HL-60/S4 (cell line): Measurements from ENCODE around the gene EFCAB9.

Experiments used
- in situ Hi-C: fragments of 300-500 bp; cut with MboI; formaldehyde crosslinking; loops from 2 replicates; pipeline ENCODE4 v1.14.3; 2022; ENCODE audit warnings: low sequenced_read_pairs

Gene EFCAB9

DNA sequence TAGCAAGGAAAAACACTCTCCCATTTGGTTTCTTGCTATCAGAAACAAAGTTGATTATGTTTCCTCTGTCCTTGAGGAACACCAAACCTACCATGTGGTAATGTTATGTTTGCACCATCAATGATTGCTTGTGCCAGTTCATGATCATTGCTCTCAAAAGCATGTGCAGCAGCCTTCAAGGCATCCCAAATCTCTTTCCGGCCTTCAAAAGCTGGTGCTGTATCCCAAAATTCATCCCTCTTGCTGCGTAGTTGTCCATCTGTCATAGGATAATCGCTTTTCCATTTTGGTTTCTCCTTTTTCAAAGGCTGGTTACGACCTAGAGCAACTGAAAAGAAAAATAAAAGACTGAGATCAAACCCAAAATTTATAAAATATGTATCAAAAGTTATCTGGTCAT, 40.1 kb downstream of the EFCAB9 start:
- in situ Hi-C loops: no loop called here

DNA sequence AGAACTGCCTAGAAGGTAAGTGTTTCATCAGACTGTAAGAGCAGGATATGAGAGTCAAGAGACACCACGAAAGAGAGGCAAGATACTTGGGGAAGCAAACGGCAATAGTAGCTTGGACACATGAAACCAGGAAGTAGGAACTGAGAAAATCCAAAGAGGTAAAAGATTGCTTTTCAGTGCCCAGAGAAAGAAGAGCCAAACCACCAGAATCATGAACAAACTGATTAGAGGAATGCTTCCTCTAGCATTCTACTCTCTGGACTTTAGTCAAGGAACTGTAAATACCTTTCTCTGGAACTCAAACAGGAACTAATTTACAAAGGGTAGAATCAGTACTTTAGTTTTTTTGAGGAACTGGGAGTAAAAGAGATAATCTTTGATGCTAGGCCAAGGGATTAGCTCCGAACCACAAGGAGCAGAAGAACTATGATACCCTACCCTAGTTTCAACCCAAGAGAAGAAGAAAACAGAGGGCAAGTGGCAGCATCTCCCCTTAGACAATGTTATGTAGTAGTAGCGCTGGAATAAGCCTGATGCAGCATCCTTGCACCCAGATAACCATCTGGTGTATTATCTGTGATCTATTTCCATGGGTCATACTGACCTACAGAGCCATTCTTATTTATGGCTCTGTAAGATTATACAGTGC, 41.3 kb downstream of the EFCAB9 start:
- in situ Hi-C loops: no loop called here

DNA sequence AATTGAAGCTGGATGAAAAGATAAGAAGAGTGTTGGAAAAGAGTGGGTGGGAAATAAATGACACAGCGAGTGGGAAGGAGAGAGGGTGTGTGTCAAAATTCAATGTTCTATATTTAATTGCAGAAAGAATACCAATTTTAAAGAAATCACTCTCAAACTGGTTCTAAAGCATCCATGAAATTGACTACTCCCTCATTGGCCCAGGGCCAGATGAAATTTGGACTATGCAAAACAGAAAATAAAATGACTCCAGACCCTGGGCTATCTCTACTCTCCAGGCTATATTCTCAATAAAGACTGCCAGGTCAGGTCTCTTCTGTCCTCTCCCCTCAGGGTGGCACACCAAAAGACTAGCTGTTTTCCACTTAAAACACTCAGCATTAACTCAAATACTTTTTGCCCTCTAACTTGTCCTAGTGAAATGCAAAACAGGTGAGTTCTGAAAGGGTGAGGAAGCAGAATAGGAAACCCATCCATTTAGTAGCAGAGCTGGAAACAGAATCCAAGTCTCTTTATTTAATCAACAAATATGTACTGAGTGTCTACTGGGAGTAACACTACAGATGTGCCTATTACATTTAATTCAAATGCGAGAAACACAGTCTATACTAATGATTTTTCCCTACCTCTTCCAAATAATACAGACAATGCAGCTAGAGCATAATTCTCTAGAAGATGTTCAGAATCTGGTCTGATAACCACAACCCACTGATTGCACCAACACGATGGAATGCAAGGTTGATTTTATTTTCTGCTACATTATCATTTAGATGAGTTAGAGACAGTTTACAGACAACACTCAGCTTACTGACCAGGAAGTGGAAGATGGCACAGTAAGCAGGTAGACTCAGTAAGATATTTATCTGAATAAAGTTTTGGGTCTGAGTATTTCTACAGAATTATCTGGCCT, 42.1 kb downstream of the EFCAB9 start:
- in situ Hi-C loops: no loop called here

DNA sequence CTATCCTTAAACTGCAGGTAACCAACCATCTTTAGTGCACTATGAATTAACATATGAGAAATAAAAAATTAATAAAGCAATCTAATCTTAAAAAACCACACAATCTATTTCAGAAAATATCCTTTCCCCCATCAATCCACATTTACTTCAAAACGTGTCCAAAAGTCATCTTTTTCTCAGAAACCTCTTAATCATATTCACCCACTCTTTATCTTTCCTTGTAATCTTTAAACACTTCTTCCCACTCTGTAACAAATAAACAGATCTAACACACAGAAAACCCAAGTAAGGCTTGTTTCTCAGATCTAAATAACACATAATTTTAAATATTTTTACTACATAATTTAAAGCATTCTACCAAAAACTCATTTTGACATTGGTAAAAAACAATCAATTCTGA, 44.4 kb downstream of the EFCAB9 start:
- in situ Hi-C loops: no loop called here

DNA sequence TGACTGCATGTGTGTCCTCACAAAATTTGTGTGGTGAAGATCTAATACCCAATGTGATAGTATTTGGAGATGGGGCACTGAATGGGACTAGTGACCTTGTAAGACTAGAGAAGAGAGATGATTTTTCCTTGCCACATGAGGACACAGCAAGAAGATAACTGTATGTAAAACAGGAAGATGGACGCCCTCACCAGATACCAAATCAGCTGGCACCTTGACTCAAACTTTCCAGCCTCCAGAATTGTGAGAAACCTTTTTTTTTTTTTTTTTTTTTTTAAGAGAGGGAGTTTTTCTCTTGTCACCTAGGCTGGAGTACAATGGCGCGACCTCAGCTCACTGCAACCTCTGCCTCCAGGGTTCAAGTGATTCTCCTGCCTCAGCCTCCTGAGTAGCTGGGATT, 49.3 kb downstream of the EFCAB9 start:
- in situ Hi-C loops: no loop called here

DNA sequence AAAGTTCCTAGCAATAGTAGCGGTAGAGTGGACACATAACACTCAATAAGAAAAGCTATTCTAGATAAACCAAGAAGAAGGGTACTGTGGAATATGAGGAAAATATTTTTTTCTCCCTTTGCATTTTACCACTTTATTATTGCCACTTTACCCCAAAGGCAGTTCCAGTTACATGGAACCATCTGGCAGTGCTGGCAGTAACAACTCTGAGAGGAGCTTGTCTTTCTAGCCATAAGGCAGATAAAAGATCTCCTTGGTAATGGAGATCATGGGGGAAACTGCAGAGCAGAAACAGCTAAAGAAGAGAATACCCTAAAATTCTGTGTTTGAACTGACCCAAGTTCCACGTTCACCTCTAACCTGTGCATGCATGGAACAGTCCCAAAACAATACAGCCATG, 51.1 kb downstream of the EFCAB9 start:
- in situ Hi-C loops: no loop called here

DNA sequence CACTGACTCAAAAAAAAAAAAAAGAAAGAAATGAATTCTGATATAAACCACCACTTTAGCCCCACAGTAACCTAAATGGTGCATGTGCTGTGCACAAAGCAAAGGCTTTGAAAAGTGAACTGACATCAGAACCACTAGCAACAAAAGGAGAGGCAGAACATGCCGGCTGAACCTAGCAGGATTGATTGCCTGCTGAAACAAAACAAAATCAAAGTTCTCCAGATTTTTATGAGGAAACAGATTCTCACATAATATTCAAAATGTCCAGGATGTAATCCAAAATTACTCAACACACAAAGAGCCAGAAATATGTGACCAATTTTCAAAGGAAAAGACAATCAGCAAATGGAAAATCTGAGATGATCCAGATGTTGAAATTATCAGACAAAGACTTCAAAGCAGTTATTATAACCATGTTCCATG, 51.7 kb downstream of the EFCAB9 start:
- in situ Hi-C loops: no loop called here

DNA sequence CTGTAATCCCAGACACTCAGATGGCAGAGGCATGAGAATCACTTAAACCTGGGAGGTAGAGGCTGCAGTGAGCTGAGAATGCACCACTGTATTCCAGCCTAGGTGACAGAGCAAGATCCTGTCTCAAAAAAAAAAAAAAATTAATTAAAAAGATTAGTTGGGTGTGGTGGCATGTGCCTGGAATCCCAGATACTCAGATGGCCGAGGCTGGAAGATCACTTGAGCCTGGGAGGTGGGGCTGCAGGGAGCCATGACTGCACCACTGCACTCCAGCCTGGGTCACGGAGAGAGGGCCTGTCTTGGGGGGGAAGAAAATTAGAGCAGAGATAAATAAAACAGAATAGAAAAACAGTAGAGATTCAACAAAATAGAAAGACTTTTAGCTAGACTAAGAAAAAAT, 54.7 kb downstream of the EFCAB9 start:
- in situ Hi-C loops: no loop called here

DNA sequence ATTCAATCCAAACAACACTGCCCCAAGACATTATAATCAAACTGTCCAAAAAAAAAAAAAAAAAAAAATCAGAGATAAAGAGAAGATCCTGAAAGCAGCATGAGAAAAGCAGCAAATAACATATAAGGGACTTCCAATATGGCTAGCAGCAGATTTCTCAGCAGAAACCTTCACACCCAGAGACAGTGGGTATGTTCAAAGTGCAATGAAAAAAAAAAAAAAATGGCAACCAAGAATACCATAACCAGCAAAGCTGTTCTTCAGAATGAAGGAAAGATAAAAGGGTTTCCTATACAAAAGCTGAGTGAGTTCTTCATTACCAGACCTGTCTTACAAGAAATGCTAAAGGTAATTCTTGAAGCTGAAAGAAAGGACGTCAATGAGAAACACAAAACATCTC, 57.4 kb downstream of the EFCAB9 start:
- in situ Hi-C loops: no loop called here

DNA sequence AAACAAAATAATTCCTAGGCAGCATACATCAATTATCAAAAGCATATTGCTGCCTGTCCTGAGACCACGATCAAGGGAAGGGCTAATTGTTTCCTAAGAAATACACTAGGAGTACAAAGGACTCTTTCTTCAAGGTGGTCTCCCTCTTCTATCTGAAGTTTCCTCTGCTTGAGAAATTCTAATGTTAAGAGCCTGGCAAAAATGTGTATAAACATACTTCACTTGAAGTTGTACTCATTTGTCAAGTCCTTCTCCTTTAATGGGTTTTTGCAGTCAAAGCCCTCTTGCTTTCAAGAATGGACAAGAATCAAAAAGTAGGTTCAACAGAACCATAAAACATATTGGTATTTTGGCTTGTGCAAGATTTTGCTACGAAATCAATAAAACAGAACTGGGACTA, 58.5 kb downstream of the EFCAB9 start:
- in situ Hi-C loops: no loop called here
